ENCODE data around the gene ADAMTS17.

ADAMTS17 gene

GRCh38 chr15:100005715-100006114, 336.1 kb downstream of the ADAMTS17 start:
- no peak for DNase-seq

GRCh38 chr15:100005013-100005412, 336.8 kb downstream of the ADAMTS17 start:
- DNase-seq: no peak

GRCh38 chr15:100002787-100003536, 338.8 kb downstream of the ADAMTS17 start:
- DNase-seq: no peak

- DNase-seq: no peak
Measured at GRCh38 chr15:100002086-100002620, 339.6 kb downstream of the ADAMTS17 start.

- no peak for DNase-seq
Measured at GRCh38 chr15:100001405-100001804, 340.4 kb downstream of the ADAMTS17 start.

GRCh38 chr15:99999282-100000070, 342.3 kb downstream of the ADAMTS17 start:
- no peak for DNase-seq

- no peak for DNase-seq
Measured at GRCh38 chr15:99998661-99999101, 343.1 kb downstream of the ADAMTS17 start.

- no peak for DNase-seq
Measured at GRCh38 chr15:99997112-99997651, 344.6 kb downstream of the ADAMTS17 start.

- DNase-seq: no peak
Measured at GRCh38 chr15:99996660-99997059, 345.1 kb downstream of the ADAMTS17 start.

- DNase-seq: no peak
Measured at GRCh38 chr15:99995543-99995942, 346.2 kb downstream of the ADAMTS17 start.

- DNase-seq: no peak
Measured at GRCh38 chr15:99994849-99995248, 346.9 kb downstream of the ADAMTS17 start.

GRCh38 chr15:99993681-99994131, 348.1 kb downstream of the ADAMTS17 start:
- DNase-seq: no peak

GRCh38 chr15:99993262-99993661, 348.5 kb downstream of the ADAMTS17 start:
- no peak for DNase-seq

GRCh38 chr15:99992611-99993231, 349.1 kb downstream of the ADAMTS17 start:
- no peak for DNase-seq

- no peak for DNase-seq
Measured at GRCh38 chr15:99989095-99989494, 352.7 kb downstream of the ADAMTS17 start.

GRCh38 chr15:99987701-99988100, 354.1 kb downstream of the ADAMTS17 start:
- DNase-seq: no peak

GRCh38 chr15:99987119-99987506, 354.7 kb downstream of the ADAMTS17 start:
- DNase-seq: no peak

GRCh38 chr15:99986297-99987118, 355.3 kb downstream of the ADAMTS17 start:
- no peak for DNase-seq

GRCh38 chr15:99985878-99986277, 355.9 kb downstream of the ADAMTS17 start:
- no peak for DNase-seq

- DNase-seq: no peak
Measured at GRCh38 chr15:99984491-99985243, 357.1 kb downstream of the ADAMTS17 start.

GRCh38 chr15:99983886-99984286, 357.9 kb downstream of the ADAMTS17 start:
- DNase-seq: no peak

Measured in activated T-cell treated with anti-CD3 and anti-CD28 coated beads, Interleukin-2, amount 50 U/mL, for 1 hour (primary cell).